Kidney (tissue), 14 donors: Measurements from ENCODE around the gene SWSAP1. TPM values are rescaled to one million over a fixed set of nuclear protein-coding genes. Genes with fewer than 3 reads are reported as not detected.

Source experiments
- DNase-seq, 5 donors: peaks; one replicate each; pipeline ENCODE4 v3.0.0-alpha.2; 2013 to 2020
- FAIRE-seq: peaks from 2 replicates; lab custom pipeline; 2012; peaks lifted over from hg19 to GRCh38; lab: Jason Lieb, UNC
- H3K27ac ChIP-seq, 2 donors: one replicate each; pipeline ENCODE4 v1.7.0; 2013; ENCODE audit warnings: low read depth in 2 of 2, low read length in 2 of 2, inconsistent platforms in 1 of 2
- H3K27me3 ChIP-seq: one replicate; pipeline ENCODE4 v1.7.1; 2013; ENCODE audit warnings: low read length, inconsistent platforms; ENCODE audit not compliant: control insufficient read depth, insufficient read depth
- H3K36me3 ChIP-seq, 3 donors: one replicate each; pipeline versions ENCODE4 v1.7.0 to v1.7.1; 2013; ENCODE audit warnings: low read length in 3 of 3, control low read depth in 1 of 3, inconsistent platforms in 1 of 3; ENCODE audit not compliant: insufficient read depth in 3 of 3, control insufficient read depth in 2 of 3
- H3K4me1 ChIP-seq, 3 donors: one replicate each; pipeline versions ENCODE4 v1.7.0 to v1.7.1; 2013; ENCODE audit warnings: low read length in 3 of 3, inconsistent platforms in 1 of 3, low read depth in 1 of 3; ENCODE audit not compliant: control insufficient read depth in 2 of 3, insufficient read depth in 2 of 3
- H3K4me3 ChIP-seq, 3 donors: one replicate each; pipeline versions ENCODE4 v1.7.0 to v1.8.1; 2013; ENCODE audit warnings: low read length in 3 of 3, control low read depth in 1 of 3, inconsistent platforms in 1 of 3
- H3K9ac ChIP-seq, 3 donors: one replicate each; pipeline versions ENCODE4 v1.7.0 to v1.7.1; 2013; ENCODE audit warnings: low read length in 3 of 3, control low read depth in 1 of 3, inconsistent platforms in 1 of 3
- H3K9me3 ChIP-seq, 3 donors: one replicate each; pipeline versions ENCODE4 v1.7.0 to v1.7.1; 2013; ENCODE audit warnings: low read length in 3 of 3, control low read depth in 1 of 3, inconsistent platforms in 1 of 3; ENCODE audit not compliant: control insufficient read depth in 2 of 3, insufficient read depth in 1 of 3
- intact Hi-C: fragments of 100-400 bp; cut with DNase I; formaldehyde crosslinking; loops from one replicate; pipeline ENCODE4 v1.11.1; 2022
- polyA plus RNA-seq: library from polyadenylated mRNA; stranded (reverse); fragments of 350-450 nt; fragmentation: Illumina TruSeq; extraction: RNeasy Lipid Tissue Mini Kit (QIAGEN cat#74804); gene quantifications from one replicate; pipeline ENCODE4 v1.2.3, GENCODE V29; 2014; ENCODE audit warnings: low read depth, low replicate concordance; ENCODE audit not compliant: insufficient read depth
- total RNA-seq: library from RNA; stranded (reverse); fragmentation: NEBNext Ultra II Directional; extraction: Animal tissue kit (Norgen Biotek cat#: 25700); gene quantifications from one replicate; pipeline ENCODE4 v1.2.1, GENCODE V29; 2021
- TF ChIP-seq, protein P1 (sequence below): IDR thresholded peaks from 3 replicates; pipeline ENCODE4 v1.5.1; 2012; ENCODE audit warnings: mild to moderate bottlenecking, moderate library complexity, borderline replicate concordance; ENCODE audit not compliant: insufficient read depth; ENCODE audit errors: extremely low read depth
- donor health status: control.
- donor health status: control.
- donor health status: control.
- donor health status: control.
- donor health status: control.
- donor health status: DM: yes; HTN: yes; CAD: no.
- donor health status: Normal renal cell carcinoma (clear cell type).

SWSAP1 gene
- total and polyA plus RNA-seq, 2 donors from 2014 or later: 4.1 to 6.2 TPM

DNA sequence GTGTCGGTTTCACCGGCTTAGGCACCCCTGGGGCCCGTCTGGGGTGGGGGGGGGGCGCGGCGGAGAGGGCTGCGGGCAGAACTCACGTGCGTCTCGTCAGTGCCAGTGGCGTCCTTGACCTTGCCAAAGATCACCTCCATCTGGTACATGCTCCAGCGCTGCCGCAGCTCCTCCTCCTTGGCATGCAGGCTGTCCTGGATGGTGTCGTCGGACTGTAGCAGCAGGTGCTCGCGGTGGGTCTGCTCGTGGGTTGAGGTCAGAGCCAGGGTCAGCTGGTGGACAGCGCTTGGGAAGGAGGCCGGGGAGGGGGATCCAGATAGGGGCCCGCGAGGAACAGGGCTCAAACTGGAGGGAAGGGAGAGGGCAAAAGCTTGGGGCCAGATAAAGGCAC, 49.3 kb downstream of the SWSAP1 start:
- no peak overlapping the region for H3K27ac ChIP-seq
- no peaks in the 10 kb centered on the region for H3K36me3 ChIP-seq
- FAIRE-seq (no peak), DNase-seq (peak in 1 of 5 donors; percentile 65)
- H3K27me3 ChIP-seq: peaks cover 11% of the 10 kb centered on the region
- H3K4me3 ChIP-seq: no peak overlapping the region
- H3K9ac ChIP-seq: no peak overlapping the region
- peaks cover 0 to 17% (median 6%) of the 10 kb centered on the region in 3 donors for H3K4me1 ChIP-seq
- no peaks in the 10 kb centered on the region for H3K9me3 ChIP-seq
- intact Hi-C loops: no loop called here
- TF ChIP-seq, protein P1, sequence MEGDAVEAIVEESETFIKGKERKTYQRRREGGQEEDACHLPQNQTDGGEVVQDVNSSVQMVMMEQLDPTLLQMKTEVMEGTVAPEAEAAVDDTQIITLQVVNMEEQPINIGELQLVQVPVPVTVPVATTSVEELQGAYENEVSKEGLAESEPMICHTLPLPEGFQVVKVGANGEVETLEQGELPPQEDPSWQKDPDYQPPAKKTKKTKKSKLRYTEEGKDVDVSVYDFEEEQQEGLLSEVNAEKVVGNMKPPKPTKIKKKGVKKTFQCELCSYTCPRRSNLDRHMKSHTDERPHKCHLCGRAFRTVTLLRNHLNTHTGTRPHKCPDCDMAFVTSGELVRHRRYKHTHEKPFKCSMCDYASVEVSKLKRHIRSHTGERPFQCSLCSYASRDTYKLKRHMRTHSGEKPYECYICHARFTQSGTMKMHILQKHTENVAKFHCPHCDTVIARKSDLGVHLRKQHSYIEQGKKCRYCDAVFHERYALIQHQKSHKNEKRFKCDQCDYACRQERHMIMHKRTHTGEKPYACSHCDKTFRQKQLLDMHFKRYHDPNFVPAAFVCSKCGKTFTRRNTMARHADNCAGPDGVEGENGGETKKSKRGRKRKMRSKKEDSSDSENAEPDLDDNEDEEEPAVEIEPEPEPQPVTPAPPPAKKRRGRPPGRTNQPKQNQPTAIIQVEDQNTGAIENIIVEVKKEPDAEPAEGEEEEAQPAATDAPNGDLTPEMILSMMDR: no peak

Other genes with a start within 250 kb of the SWSAP1 start
- gene SPC24, start 218.9 kb upstream of the SWSAP1 start, total RNA-seq: 1.7 TPM
- 0.65 TPM for gene SPC24, start 218.9 kb upstream of the SWSAP1 start, polyA plus RNA-seq
- 119 TPM for gene KANK2, start 177.1 kb upstream of the SWSAP1 start, total RNA-seq
- 37.5 TPM for gene KANK2, start 177.1 kb upstream of the SWSAP1 start, polyA plus RNA-seq
- 1.9 TPM for gene ANGPTL8, start 135.0 kb upstream of the SWSAP1 start, total RNA-seq
- gene ANGPTL8, start 135.0 kb upstream of the SWSAP1 start, polyA plus RNA-seq: 1.3 TPM
- gene DOCK6, start 112.1 kb upstream of the SWSAP1 start, total RNA-seq: 112 TPM
- gene DOCK6, start 112.1 kb upstream of the SWSAP1 start, polyA plus RNA-seq: 45.8 TPM
- not detected for gene TSPAN16, start 78.5 kb upstream of the SWSAP1 start, total RNA-seq
- not detected for gene TSPAN16, start 78.5 kb upstream of the SWSAP1 start, polyA plus RNA-seq
- gene RAB3D, start 35.0 kb upstream of the SWSAP1 start, total RNA-seq: 80.4 TPM
- 8.3 TPM for gene RAB3D, start 35.0 kb upstream of the SWSAP1 start, polyA plus RNA-seq
- 150 TPM for gene TMEM205, start 28.4 kb upstream of the SWSAP1 start, total RNA-seq
- gene TMEM205, start 28.4 kb upstream of the SWSAP1 start, polyA plus RNA-seq: 417 TPM
- 28.9 TPM for gene CCDC159, start 28.1 kb upstream of the SWSAP1 start, total RNA-seq
- 50.7 TPM for gene CCDC159, start 28.1 kb upstream of the SWSAP1 start, polyA plus RNA-seq
- gene PLPPR2, start 19.2 kb upstream of the SWSAP1 start, total RNA-seq: 22.5 TPM
- gene PLPPR2, start 19.2 kb upstream of the SWSAP1 start, polyA plus RNA-seq: 11.7 TPM
- gene EPOR, start 9.6 kb downstream of the SWSAP1 start, total RNA-seq: 23.6 TPM
- gene EPOR, start 9.6 kb downstream of the SWSAP1 start, polyA plus RNA-seq: 20.4 TPM
- 126 TPM for gene RGL3, start 44.6 kb downstream of the SWSAP1 start, total RNA-seq
- gene RGL3, start 44.6 kb downstream of the SWSAP1 start, polyA plus RNA-seq: 56.9 TPM
- gene ODAD3, start 60.5 kb downstream of the SWSAP1 start, total RNA-seq: 1.5 TPM
- gene ODAD3, start 60.5 kb downstream of the SWSAP1 start, polyA plus RNA-seq: 7.1 TPM
- 278 TPM for gene PRKCSH, start 61.0 kb downstream of the SWSAP1 start, total RNA-seq
- 182 TPM for gene PRKCSH, start 61.0 kb downstream of the SWSAP1 start, polyA plus RNA-seq
- gene ELAVL3, start 106.4 kb downstream of the SWSAP1 start, total RNA-seq: 0.22 TPM
- gene ELAVL3, start 106.4 kb downstream of the SWSAP1 start, polyA plus RNA-seq: not detected
- 11.5 TPM for gene ZNF653, start 131.2 kb downstream of the SWSAP1 start, total RNA-seq
- 10.8 TPM for gene ZNF653, start 131.2 kb downstream of the SWSAP1 start, polyA plus RNA-seq
- 33.8 TPM for gene ECSIT, start 154.5 kb downstream of the SWSAP1 start, total RNA-seq
- 83.4 TPM for gene ECSIT, start 154.5 kb downstream of the SWSAP1 start, polyA plus RNA-seq
- 47.8 TPM for gene CNN1, start 164.2 kb downstream of the SWSAP1 start, total RNA-seq
- 42.2 TPM for gene CNN1, start 164.2 kb downstream of the SWSAP1 start, polyA plus RNA-seq
- 47.5 TPM for gene ELOF1, start 184.6 kb downstream of the SWSAP1 start, total RNA-seq
- 72.4 TPM for gene ELOF1, start 184.6 kb downstream of the SWSAP1 start, polyA plus RNA-seq
- gene ACP5, start 203.0 kb downstream of the SWSAP1 start, total RNA-seq: 13.8 TPM
- 93.3 TPM for gene ACP5, start 203.0 kb downstream of the SWSAP1 start, polyA plus RNA-seq
- gene ZNF627, start 222.8 kb downstream of the SWSAP1 start, total RNA-seq: 20.8 TPM
- 8.4 TPM for gene ZNF627, start 222.8 kb downstream of the SWSAP1 start, polyA plus RNA-seq